COR-L47 (cell line): ENCODE results near the gene PGAM4.
"Not testable (repeated sequence)": the region's sequence is repeated elsewhere in the genome, so short reads cannot be mapped to it uniquely, and the experiment has no call there.

Experiments
- DNase-seq: peaks from one replicate; lab custom pipeline; 2025; lab: John Stamatoyannopoulos, UW

Gene PGAM4

DNA sequence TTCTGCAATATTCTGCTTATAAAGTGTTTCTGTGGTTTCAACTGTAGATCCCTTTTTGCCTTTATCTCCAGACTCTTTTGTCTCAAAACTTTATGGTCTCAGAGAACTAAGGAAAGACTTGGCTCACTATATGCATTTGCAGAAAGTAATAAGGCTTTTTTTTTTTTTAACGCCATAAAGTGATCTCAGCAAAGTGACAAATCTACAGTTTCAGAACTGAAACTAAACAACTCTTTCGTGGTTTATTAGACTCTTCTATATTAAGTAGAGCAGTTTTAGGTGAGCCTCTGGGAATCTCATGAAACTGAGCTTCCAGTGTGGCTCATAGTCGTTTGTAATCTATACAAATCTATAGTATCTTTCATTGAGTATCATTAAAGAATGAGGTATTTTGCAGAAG is 43.7 kb downstream of the PGAM4 start:
- no peak for DNase-seq

DNA sequence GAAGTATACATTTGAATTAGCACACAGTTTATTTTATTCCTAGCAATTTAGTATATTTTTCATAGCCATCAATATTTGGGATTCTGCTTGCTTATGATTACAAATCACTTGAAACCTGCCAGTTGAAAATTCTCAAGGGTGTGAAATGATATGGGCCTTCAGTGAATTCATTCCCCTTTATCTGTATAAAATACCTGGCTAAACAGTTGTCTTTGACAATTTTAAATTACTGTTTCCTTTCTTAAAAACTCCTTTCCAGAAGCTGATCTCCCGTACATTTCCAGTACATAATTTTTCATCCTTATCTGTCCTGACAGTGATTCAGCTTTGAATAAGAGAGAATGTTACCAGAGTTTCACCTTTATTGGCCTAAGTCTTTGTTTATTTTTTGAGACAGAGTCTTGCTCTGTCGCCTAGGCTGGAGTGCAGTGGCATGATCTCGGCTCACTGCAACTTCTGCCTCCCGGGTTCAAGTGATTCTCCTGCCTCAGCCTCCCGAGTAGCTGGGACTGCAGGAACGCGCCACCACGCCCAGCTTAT is 45.0 kb downstream of the PGAM4 start:
- no peak for DNase-seq

DNA sequence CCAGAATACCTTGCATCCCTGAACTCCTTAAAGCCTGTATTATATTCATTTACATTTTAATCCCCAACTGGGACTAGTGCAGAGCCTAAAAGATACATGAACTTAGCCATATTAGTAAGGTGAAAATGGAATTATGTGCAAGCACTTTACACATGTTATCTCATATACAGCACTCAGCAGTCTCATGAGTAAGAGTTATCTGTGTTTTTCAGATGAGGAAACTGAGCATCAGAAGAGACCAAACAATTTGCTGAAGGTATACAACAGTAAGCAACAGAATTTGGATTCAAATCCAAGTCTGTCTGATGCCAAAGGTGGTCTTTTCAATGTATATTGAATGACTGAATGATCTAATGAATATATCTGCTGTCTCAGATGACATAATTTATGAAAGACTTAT is 46.7 kb downstream of the PGAM4 start:
- no peak for DNase-seq

DNA sequence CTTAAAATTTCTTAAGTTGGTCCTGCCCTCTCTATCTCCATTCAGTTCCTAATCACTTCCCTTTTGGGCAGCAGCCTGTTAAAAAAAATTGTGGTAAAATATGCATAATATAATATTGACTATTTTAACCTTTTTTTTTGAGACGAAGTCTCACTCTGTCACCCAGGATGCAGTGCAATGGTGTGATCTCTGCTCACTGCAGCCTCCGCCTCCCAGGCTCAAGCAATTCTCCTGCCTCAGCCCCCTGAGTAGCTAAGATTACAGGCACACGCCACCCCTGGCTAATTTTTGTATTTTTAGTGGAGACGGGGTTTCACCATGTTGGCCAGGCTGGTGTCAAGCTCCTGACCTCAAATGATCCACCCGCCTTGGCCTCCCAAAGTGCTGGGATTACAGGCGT is 50.1 kb downstream of the PGAM4 start:
- DNase-seq = not testable (repeated sequence)

DNA sequence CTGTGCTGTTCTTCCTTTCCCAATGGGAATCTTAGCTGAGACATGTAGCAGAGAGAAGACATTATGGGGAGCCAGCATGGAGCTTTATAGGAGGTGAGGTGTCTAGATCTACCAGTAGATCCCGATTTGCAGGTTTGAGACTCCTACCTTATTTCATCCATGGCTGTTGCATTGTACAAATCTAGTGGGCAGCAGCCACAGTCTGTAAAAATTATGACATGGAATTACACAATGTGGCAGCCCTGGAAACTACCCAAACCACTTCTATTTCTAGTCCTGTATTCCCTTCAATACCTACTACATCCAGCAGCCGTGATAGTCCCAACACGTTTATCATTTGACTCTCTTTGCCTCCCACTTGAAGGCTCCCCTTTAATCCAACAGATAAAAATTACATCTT is 50.9 kb downstream of the PGAM4 start:
- DNase-seq = no peak
